DMS153 treated with DMSO at 0.1 percent for 48 hours (cell line): ENCODE measurements around the gene GLMN.

Experiments
- DNase-seq: peaks from one replicate; lab custom pipeline; 2025; ENCODE audit not compliant: unreplicated experiment; lab: John Stamatoyannopoulos, UW

GLMN gene

DNA sequence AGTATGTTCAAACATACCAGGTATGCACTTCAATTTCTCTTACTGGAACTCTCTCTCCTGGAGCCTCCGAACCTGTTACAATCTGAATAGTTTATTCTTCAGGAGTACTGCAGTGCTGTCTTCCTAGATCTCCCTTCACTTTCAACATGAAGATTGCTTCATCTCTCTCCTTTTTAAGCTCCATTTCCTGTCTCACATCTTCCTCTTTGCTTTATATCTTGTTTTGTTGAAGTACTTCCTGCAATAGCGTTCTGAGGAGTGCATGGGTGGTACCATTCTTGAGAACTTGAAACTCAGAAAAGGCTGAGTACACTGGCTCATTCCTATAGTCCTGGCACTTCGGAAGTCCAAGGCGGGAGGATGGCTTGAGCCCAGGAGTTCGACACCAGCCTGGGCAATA lies 96.8 kb downstream of the GLMN start:
- DNase-seq = no peak
